ENCODE measurements around the gene CNGB1.

Gene CNGB1

DNA sequence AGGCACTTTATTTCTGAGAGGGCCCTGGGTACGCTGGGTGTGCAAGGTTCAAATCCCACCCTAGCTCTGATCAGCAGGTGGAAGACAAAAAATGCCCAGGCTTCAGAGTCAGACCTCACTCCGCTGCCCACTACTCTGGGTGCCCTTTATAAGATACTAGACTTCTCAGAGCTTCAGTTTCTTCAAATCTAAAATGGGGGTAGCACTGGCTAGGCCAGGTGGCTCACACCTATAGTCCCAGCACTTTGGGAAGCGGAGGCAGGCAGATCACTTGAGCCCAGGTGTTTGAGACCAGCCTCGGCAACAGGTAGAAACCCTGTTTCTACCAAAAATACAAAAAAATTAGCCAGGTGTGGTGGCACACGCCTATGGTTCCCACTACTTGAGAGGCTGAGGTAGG lies 32.0 kb upstream of the CNGB1 start:
- H3K9me3 ChIP-seq (ENCODE audit: control insufficient read depth, low read length): no peaks in the 10 kb centered on the region
- H3K27ac ChIP-seq (ENCODE audit: insufficient read depth, low read depth, low read length, poor library complexity, severe bottlenecking): no peak overlapping the region
- H3K27me3 ChIP-seq (ENCODE audit: control insufficient read depth, insufficient read depth, low read length, poor library complexity, severe bottlenecking): no peaks in the 10 kb centered on the region
- peaks cover 7% of the 10 kb centered on the region for H3K36me3 ChIP-seq (ENCODE audit: control insufficient read depth, insufficient read depth, low read length)
- no peak overlapping the region for H3K4me3 ChIP-seq (ENCODE audit: insufficient read depth, low read depth, low read length)
- H3K4me1 ChIP-seq (ENCODE audit: control insufficient read depth, insufficient read depth, low read length): peaks cover 10% of the 10 kb centered on the region
- 93 to 95% methylated on average over 5 of the region's 5 CpGs for WGBS, 2 experiments

DNA sequence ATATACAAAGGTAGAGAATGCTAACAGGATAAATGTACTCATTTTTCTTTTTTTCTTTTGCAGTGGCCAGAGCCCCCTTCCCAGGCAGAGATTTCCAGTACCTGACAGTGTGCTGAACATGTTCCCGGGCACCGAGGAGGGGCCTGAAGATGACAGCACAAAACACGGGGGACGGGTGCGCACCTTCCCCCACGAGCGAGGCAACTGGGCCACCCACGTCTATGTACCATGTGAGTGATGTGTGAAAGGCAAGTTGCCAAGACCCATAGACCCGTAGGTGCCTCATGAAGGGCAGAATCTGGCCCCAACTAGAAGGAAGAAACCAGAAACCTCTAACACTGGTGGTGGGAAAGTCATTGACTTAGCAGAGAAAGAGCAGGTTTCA lies 31.5 kb upstream of the CNGB1 start:
- no peak overlapping the region for H3K4me3 ChIP-seq (ENCODE audit: insufficient read depth, low read depth, low read length)
- H3K9me3 ChIP-seq (ENCODE audit: control insufficient read depth, low read length): no peaks in the 10 kb centered on the region
- peaks cover 10% of the 10 kb centered on the region for H3K4me1 ChIP-seq (ENCODE audit: control insufficient read depth, insufficient read depth, low read length)
- H3K27me3 ChIP-seq (ENCODE audit: control insufficient read depth, insufficient read depth, low read length, poor library complexity, severe bottlenecking): no peaks in the 10 kb centered on the region
- peaks cover 7% of the 10 kb centered on the region for H3K36me3 ChIP-seq (ENCODE audit: control insufficient read depth, insufficient read depth, low read length)
- no peak overlapping the region for H3K27ac ChIP-seq (ENCODE audit: insufficient read depth, low read depth, low read length, poor library complexity, severe bottlenecking)
- 95 to 97% methylated on average over 9 of the region's 9 CpGs for WGBS, 2 experiments

DNA sequence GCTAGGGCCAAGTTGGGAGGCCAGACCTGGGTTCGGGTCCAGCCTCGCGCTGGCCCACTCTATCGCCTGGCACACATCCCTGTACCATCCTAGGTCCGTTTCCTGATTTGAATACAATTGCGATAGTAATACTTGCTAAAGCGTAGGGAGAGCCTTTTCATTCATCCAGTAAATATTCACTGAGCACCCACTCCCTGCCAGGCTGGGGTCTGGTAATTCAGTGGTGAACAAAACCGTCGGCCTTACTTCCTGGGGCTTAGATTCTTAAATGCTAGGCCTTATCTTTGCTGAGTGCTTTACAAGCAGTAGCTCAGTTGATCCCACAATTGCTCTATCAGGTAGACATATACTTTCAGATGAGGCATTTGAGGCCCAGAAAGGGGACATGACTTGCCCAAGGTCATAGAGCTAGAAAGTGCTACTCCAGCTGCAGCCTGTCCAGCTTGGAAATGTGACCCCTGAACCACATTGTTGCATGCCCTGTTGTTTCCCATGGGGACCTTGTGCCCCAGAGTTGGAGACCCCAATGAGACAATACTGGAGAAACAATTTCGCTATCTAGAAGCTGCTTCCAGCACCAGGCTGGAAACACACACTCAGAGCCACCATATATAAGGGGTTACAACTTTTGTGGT lies 31.0 kb upstream of the CNGB1 start:
- Histone ChIP-seq H3K27me3 (ENCODE audit: control insufficient read depth, insufficient read depth, low read length, poor library complexity, severe bottlenecking) (no peaks in the 10 kb centered on the region), H3K36me3 (ENCODE audit: control insufficient read depth, insufficient read depth, low read length) (peaks cover 7% of the 10 kb centered on the region), H3K4me1 (ENCODE audit: control insufficient read depth, insufficient read depth, low read length) (peaks cover 10% of the 10 kb centered on the region), H3K4me3 (ENCODE audit: insufficient read depth, low read depth, low read length) (peak overlapping the region; percentile 78), H3K27ac (ENCODE audit: insufficient read depth, low read depth, low read length, poor library complexity, severe bottlenecking) (no peak overlapping the region), H3K9me3 (ENCODE audit: control insufficient read depth, low read length) (no peaks in the 10 kb centered on the region)
- 53 to 57% methylated on average over 10 of the region's 10 CpGs for WGBS, 2 experiments

DNA sequence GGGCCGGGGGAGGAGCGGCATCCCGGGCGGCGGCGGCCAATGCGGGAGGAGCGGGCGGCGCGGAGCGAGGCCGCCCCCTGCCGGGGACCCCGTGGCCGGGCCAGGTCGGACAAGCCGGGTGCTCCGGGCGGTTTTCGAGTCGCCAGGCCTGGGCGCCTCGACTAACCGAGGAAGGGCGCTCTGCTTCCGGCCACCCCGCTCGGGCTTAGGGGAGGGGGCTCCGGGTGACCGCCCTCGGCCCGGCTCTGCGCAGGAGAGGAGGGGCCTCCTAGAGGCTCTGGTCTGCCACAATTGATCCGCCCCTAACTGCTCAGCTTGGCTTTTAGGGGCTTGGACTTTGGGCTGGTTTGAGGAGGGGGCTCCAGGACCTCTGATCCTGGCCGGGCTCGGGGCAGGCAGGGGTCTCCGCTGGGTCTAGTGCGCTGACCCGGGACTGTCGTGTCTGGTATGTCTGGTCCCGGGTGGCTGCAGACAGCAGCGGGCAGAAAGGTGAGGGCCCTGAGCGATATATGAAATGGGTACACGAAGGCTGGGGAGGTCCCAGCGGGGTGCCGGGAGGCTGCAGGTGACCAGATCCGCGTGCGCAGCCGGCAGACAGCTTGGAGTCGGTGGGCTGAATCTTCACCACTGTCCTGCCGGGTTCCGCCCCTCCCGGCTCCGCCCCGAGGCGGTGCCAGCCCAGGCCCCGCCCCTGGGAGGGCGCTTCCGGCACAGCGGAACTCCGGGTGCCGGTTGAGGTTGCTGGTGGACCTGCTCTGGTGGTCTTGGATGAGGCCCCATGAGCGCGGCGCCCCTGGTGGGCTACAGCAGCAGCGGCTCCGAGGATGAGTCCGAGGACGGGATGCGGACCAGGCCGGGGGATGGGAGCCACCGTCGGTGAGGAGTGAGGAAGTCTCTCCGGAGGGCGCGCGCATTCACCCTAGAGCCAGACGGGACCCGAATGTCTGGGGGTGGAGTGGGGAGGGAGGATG lies 30.1 kb upstream of the CNGB1 start, which contains the start of gene USB1:
TSS of gene USB1 (plus strand) at position 702 of the 971 bp plus-strand sequence. CDS start at position 779, 77 bp downstream.
- Histone ChIP-seq H3K4me3 (ENCODE audit: insufficient read depth, low read depth, low read length) (peak within 1 kb of the TSS; percentile 78), H3K4me1 (ENCODE audit: control insufficient read depth, insufficient read depth, low read length) (peaks cover 10% of the 10 kb centered on the region), H3K9me3 (ENCODE audit: control insufficient read depth, low read length) (no peaks in the 10 kb centered on the region), H3K36me3 (ENCODE audit: control insufficient read depth, insufficient read depth, low read length) (peaks cover 7% of the 10 kb centered on the region), H3K27ac (ENCODE audit: insufficient read depth, low read depth, low read length, poor library complexity, severe bottlenecking) (no peak within 1 kb of the TSS), H3K27me3 (ENCODE audit: control insufficient read depth, insufficient read depth, low read length, poor library complexity, severe bottlenecking) (no peaks in the 10 kb centered on the region)
- WGBS, 2 experiments: 0 to 1% methylated on average over 81 of the region's 81 CpGs

DNA sequence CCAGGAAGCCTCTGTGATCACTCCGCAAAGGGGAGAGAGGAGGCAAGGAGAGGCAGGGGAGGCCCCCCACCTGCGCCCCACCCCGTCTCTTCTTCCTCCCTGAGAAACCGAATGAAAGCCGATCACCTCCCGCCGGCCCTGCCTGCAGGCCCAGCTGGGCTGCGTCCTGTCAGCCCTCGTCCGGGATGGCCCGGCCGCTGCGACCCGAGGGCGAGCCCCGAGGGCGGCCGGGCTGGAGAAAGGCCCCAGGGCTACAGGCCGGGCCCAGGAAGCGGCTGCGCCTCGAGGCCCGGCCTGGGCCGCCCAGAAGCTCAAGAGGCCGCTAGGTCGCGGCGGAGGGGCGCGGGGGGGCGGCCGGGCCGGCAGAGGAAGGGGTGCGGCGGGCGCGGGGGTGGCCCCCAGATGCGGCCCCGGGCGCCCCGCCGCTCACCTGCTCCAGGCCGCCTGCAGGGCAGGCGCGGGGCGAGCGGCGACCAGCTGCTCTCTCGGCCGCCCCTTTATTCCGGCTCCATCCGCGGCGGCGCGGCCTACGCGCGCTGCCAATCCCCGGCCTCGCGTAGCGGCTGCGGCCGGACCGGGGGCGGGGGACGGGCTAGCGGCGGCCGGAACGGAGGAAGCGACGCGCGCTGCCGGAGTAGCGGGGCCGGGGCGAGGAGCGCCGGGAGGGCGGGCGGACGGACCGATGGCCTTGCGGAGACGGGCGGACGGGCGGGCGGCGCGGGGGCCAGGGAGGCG lies 29.2 kb upstream of the CNGB1 start, which contains the start of gene ZNF319:
TSS of gene ZNF319 (minus strand) at position 702 of the 735 bp plus-strand sequence. CDS start 2,407 bp downstream, outside the sequence.
- Histone ChIP-seq H3K36me3 (ENCODE audit: control insufficient read depth, insufficient read depth, low read length) (peaks cover 7% of the 10 kb centered on the region), H3K27me3 (ENCODE audit: control insufficient read depth, insufficient read depth, low read length, poor library complexity, severe bottlenecking) (no peaks in the 10 kb centered on the region), H3K27ac (ENCODE audit: insufficient read depth, low read depth, low read length, poor library complexity, severe bottlenecking) (no peak within 1 kb of the TSS), H3K4me1 (ENCODE audit: control insufficient read depth, insufficient read depth, low read length) (peaks cover 10% of the 10 kb centered on the region), H3K9me3 (ENCODE audit: control insufficient read depth, low read length) (no peaks in the 10 kb centered on the region), H3K4me3 (ENCODE audit: insufficient read depth, low read depth, low read length) (peak within 1 kb of the TSS; percentile 78)
- WGBS, 2 experiments: 1% methylated on average over 95 of the region's 95 CpGs

DNA sequence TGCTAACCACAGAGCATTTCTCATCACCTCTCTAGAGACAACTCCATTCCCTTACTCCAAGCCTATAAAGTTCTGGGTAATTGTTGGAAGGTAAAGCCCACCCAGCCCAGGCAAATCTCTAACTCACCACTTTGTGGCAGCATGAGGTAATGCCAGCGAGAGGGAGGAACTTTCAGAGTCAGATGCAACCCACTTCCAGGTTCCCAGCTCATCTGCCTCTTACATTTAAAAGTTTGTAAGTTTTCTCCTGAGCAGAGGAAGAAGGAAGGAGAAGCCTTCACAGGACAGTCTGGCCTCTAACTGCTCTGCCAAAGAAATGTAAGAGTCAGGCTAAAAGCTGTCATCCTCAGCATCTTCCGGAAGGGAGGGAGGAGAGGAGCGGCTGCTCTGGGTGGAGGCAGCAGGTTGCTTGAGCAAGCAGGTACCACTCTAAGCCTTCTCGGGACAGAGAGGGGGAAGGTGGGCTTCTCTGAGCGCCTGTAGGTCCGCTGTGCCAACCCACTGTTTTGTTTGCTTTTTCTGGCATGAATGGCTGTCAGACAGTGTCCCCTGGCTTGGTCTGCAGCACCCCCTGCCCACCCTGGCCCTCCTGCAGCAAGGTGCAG lies 28.5 kb upstream of the CNGB1 start:
- no peak overlapping the region for H3K27ac ChIP-seq (ENCODE audit: insufficient read depth, low read depth, low read length, poor library complexity, severe bottlenecking)

DNA sequence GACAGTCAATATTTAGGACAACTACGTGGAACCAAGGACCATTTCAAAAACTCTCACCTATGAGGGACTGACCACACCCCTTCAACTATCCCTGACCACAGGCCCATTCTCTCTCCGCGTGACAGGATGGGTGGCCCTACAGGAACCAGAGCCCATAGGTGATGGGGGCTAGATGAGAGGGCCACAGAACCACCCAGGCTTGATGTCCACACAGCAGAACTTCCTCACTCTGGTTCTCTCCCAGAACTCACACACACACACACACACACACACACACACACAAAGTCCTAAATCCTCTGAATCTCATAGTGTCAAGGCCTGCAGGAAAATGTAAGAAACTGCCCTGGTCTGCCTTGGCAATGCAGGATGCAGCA lies 28.1 kb upstream of the CNGB1 start:
- Histone ChIP-seq H3K9me3 (ENCODE audit: control insufficient read depth, low read length) (no peaks in the 10 kb centered on the region), H3K4me1 (ENCODE audit: control insufficient read depth, insufficient read depth, low read length) (peaks cover 10% of the 10 kb centered on the region), H3K36me3 (ENCODE audit: control insufficient read depth, insufficient read depth, low read length) (peaks cover 8% of the 10 kb centered on the region), H3K27ac (ENCODE audit: insufficient read depth, low read depth, low read length, poor library complexity, severe bottlenecking) (no peak overlapping the region), H3K27me3 (ENCODE audit: control insufficient read depth, insufficient read depth, low read length, poor library complexity, severe bottlenecking) (no peaks in the 10 kb centered on the region), H3K4me3 (ENCODE audit: insufficient read depth, low read depth, low read length) (no peak overlapping the region)
- WGBS, 2 experiments: 86 to 94% methylated on average over 3 of the region's 3 CpGs

More for the DNA sequence above, 28.5 kb upstream of the CNGB1 start:
- Histone ChIP-seq H3K36me3 (ENCODE audit: control insufficient read depth, insufficient read depth, low read length) (peaks cover 7% of the 10 kb centered on the region), H3K9me3 (ENCODE audit: control insufficient read depth, low read length) (no peaks in the 10 kb centered on the region), H3K27me3 (ENCODE audit: control insufficient read depth, insufficient read depth, low read length, poor library complexity, severe bottlenecking) (no peaks in the 10 kb centered on the region), H3K4me3 (ENCODE audit: insufficient read depth, low read depth, low read length) (peak overlapping the region; percentile 78), H3K4me1 (ENCODE audit: control insufficient read depth, insufficient read depth, low read length) (peaks cover 10% of the 10 kb centered on the region)
- WGBS, 2 experiments: 28 to 33% methylated on average over 6 of the region's 6 CpGs

DNA sequence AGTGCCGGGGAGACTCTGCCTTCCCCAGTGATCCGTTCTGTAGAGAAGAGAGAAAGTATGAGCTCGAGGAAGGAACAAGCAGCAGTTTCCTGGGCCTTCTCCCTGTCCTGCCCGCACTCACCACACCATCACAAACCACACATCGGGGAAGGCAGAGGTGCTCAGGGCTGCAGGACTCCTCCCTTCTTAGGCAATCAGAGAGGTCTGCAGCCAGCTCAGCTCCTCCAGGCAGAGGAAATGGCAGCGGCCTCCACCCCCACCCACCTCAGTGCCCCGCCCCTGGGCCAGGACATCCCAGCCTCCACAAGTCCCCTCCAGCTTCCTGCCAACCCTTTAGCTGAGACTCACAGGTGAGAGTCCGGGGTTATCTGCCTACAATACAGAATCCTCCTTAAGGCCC lies 27.6 kb upstream of the CNGB1 start:
- H3K4me1 ChIP-seq (ENCODE audit: control insufficient read depth, insufficient read depth, low read length): peaks cover 10% of the 10 kb centered on the region
- 82 to 88% methylated on average over 8 of the region's 8 CpGs for WGBS, 2 experiments
- peaks cover 10% of the 10 kb centered on the region for H3K36me3 ChIP-seq (ENCODE audit: control insufficient read depth, insufficient read depth, low read length)
- H3K27ac ChIP-seq (ENCODE audit: insufficient read depth, low read depth, low read length, poor library complexity, severe bottlenecking): no peak overlapping the region
- H3K27me3 ChIP-seq (ENCODE audit: control insufficient read depth, insufficient read depth, low read length, poor library complexity, severe bottlenecking): no peaks in the 10 kb centered on the region
- no peak overlapping the region for H3K4me3 ChIP-seq (ENCODE audit: insufficient read depth, low read depth, low read length)
- H3K9me3 ChIP-seq (ENCODE audit: control insufficient read depth, low read length): no peaks in the 10 kb centered on the region

DNA sequence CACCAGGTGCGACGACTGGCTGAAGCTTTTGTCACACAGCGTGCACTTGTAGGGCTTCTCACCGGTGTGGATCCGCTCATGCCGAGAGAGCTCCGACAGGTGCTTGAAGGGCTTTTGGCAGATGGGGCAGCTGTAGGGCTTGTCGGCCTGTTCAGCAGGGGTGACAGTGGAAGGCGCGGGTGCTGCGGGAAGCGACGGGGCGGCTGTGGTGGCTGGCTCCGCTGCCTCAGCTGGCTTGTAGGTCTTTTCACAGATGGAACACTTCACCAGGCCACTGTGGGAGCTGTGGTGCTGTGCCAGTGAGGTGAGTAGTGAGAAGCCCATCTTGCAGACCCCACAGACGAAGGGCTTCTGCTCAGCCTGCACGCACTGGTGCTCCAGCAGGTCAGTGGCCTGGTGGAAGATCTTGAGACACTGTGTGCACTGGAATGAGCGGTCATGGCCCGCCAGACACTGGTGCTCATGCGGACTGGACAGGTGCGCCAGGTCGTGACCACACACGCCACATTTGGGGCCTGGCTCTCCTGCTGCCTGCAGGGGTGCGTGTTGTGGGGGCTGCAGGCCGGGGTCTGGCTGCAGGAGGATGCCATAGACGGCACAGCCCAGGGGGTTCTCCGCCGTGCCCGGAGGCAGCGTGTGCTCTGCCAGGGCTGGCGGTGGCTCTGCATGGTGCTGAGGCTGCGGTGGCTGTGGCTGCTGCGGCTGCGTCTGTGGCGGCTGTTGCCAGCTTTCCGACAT lies 26.8 kb upstream of the CNGB1 start:
- peaks cover 4% of the 10 kb centered on the region for H3K36me3 ChIP-seq (ENCODE audit: control insufficient read depth, insufficient read depth, low read length)
- no peaks in the 10 kb centered on the region for H3K9me3 ChIP-seq (ENCODE audit: control insufficient read depth, low read length)
- H3K4me3 ChIP-seq (ENCODE audit: insufficient read depth, low read depth, low read length): no peak overlapping the region
- H3K4me1 ChIP-seq (ENCODE audit: control insufficient read depth, insufficient read depth, low read length): peaks cover 10% of the 10 kb centered on the region
- H3K27ac ChIP-seq (ENCODE audit: insufficient read depth, low read depth, low read length, poor library complexity, severe bottlenecking): no peak overlapping the region
- H3K27me3 ChIP-seq (ENCODE audit: control insufficient read depth, insufficient read depth, low read length, poor library complexity, severe bottlenecking): no peaks in the 10 kb centered on the region
- 96 to 97% methylated on average over 36 of the region's 36 CpGs for WGBS, 2 experiments

All from ectodermal cell (in vitro differentiated cells).